GM19397 (cell line): Measurements from ENCODE around the gene FGA.
A peak's percentile ranks its signal among the peaks of the same experiment; 100 is the strongest.

Experiments used
- ATAC-seq: cut with Tn5 transposase; IDR thresholded peaks from one replicate; pipeline ENCODE4 v1.9.1; 2021; ENCODE audit warnings: mild to moderate bottlenecking, moderate library complexity; ENCODE audit not compliant: unreplicated experiment

Gene FGA

GRCh38 chr4:154590329-154591006, at the start of gene FGA:
Gene FGA, minus strand, starts transcription at chr4:154590742. Its CDS starts 55 bp downstream, at chr4:154590687.
- no peak for ATAC-seq

GRCh38 chr4:154634058-154634457, 43.5 kb upstream of the FGA start:
- no peak for ATAC-seq

GRCh38 chr4:154631828-154632227, 41.3 kb upstream of the FGA start:
- ATAC-seq, result no peak

GRCh38 chr4:154630324-154630723, 39.8 kb upstream of the FGA start:
- no peak for ATAC-seq

GRCh38 chr4:154626793-154627484, 36.4 kb upstream of the FGA start:
- ATAC-seq, result peak; percentile 98

- no peak for ATAC-seq
Measured at GRCh38 chr4:154625971-154626370, 35.4 kb upstream of the FGA start.

DNA sequence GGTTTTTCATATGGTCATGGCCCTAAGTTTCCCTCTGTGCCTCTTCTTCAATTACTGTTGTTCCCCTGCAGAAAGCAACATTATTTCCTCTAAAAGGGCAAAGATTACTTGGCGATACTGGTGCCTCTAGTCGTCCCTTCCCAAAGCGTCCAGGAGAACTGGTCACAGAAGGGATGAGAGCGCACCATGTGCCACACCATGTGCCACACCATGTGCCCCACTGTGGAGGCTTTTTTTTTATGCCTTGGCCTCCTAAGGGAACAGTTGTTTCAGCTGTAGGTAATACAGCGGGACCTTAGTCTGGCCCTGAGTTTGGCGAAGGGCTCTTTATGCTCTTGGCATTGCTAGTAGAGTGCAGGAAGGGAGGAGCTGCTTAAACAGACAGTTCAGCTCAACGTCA, 33.5 kb upstream of the FGA start:
- no peak for ATAC-seq

DNA sequence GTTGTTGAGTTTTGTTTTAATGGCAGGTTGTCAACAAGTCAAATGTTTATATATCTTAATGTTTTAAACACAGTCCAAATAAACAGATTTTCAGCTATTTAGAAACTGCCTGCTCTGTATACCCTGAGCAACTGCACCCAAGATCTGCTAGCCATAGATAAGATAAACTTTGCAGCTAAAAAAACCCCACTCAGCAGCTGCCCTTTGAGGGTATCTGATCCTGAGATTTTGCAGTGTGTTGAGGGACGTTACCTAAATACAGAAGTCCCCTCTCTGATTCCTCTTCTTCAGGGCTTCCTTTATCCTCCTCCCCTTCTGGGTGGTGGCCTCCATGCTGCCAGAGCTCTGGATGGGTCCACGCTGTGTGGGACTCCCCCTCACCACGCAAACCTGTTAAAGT, 32.9 kb upstream of the FGA start:
- no peak for ATAC-seq

DNA sequence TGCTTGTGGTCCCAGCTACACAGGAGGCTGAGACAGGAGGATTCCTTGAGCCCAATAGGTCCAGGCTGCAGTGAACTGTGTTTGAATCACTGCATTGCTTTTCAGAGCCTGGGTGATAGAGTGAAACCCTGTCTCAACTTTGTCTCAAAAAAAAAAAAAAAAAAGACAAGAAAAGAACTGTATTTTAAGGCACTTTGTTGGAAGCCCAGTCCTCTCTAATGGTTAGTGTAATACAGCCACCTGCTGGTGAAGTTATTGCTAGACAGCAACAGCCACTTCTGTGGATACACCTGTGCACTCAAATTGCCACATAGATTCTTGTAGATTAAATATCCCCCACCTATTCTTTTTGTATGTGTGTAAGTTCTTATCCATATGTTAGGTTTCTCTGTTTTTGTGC, 32.1 kb upstream of the FGA start:
- no peak for ATAC-seq

- no peak for ATAC-seq
Measured at GRCh38 chr4:154620111-154620510, 29.6 kb upstream of the FGA start.

GRCh38 chr4:154618708-154619315, 28.3 kb upstream of the FGA start:
- peak; percentile 63 for ATAC-seq

DNA sequence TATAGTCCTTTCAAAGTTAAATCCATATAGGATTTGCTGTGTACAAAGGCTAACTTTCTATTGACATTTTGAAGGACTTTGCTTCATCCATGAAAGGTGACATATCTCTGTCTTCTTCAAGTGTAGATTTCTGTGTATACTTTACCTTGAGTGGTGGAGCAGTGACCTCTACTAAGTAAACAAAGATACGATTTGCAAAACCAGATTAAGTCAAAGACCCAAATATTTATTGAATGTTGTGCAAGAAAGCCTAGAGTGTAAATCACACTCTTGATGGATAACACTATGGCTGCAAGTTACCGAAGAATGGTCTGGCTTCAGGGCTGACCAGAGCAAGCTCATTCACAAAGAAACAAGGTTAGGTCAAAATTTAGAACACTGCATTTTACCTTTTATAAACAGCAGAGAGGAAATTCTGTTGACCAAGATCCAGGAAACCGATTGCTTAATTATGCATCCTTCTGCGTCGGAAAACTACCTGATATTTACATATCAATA, 27.3 kb upstream of the FGA start:
- no peak for ATAC-seq

DNA sequence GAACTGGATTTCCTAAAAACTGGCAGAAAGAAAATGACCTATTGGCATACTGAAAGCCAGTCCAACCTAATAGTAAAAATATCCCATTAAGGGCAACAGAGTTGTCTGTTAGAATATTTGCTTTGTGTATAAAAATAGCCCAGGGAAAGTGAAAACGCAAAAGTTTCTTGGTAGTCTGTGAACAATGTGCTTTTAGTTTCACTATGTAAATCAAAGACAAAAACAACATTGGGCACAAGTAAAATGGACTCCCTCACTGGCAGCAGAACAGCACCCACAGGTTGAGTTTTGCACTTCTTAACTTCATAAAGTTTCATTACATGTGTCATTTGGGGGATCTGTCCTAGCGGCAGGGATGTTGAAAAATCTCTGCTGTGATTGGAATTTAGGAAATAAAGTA, 26.2 kb upstream of the FGA start:
- ATAC-seq, result peak; percentile 83

DNA sequence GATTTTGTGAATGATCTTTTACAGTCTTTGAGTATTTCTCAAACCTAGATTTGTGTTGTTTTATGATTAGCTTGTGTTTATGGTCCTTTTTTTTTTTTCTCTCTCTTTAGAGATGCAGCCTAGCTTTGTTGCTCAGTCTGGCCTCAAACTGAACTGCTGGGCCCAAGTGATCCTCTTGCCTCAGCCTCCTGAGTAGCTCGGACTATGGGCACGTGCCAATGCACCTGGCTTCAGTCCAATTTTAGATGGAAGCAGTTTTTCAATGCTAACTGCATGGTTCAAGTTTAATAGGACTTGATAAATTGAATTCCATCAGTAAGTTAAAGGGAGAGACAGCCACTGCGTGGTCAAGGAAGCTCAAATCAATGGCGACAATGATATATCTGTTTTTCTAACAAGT, 25.7 kb upstream of the FGA start:
- ATAC-seq, result no peak

DNA sequence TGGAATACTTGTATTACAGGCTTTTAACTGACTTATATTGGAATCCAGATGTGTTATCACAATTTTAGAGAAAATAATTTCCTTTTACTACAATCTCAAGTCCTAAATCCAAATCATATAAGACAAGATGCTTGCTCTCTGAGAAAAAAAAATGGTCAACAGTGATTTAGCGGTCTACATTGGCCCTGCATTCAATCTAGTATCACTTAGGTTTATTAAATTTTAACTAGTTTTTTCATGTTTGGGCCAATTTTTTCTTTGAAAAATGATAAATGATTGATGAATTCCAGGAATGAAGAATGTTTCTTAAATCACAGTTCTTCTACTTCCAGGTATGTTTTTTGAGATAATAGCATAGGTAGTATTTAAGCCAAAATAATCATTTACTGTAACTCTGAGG, 24.7 kb upstream of the FGA start:
- no peak for ATAC-seq

DNA sequence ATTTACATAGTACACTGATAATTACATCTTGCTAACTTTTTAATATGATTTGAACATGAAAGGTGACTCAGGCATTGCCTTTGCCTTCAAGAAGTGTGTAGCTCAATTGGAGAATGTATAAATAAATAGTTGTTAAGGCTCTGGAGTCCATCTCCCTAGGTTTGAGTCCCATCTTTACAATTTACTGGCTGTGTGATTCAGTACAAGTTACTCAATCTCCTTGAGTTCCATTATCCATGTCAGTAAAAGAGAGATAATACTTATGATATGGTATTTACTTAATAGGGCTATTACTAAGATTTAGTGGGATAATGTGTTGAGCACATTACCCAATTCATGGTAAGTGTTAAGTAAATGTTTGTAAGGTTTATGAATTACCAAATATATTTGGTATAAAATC, 23.8 kb upstream of the FGA start:
- no peak for ATAC-seq

DNA sequence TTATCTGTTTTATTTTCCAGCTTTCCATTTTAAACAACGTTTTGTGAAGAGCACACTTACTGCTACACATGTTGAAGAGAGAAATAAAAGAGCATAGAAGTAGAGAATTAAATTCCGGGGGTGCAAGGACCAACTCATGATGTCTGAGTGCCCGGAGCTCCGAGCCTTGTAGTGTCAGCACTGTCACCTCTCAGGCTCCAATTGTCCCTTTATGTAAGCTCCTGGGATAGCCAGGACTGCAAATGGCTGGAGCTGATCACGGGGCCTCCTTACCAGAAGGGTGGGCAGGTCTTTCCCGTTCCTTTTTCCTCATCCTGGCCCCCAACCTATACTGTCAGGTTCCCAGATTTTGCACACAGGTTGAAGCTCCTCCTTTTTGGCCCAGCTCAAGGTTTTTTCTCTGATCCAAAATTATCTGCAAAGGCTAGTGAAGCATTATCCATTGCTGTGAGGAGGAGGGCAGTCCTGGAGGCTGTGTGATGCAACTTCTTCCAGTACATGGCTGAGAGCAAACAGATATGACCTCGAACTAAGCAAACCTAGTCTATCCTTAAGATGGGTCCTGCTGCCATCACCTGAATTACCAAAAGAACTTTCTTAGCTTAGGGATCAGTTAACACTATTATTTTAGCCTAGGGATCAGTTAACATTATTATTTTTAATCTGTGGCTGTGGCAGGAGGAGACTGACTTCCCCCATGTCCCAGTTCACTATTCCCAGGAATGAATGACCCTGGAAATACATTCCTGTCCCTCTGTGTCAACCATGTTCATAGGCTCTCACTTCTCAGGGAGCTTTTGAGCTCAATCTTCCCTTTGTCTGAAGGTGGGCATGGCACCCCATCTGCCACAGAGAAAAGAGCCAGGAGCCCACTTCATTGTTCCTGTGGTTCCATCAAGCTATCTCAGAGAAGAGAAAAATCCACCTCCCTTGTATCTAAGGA, 22.2 kb upstream of the FGA start, which contains the start of gene FGG:
TSS of gene FGG (minus strand) at position 185 of the 943 bp plus-strand sequence. CDS start at position 138, 47 bp downstream.
- ATAC-seq, result no peak

- ATAC-seq, result no peak
Measured at GRCh38 chr4:154611833-154612232, 21.3 kb upstream of the FGA start.

- no peak for ATAC-seq
Measured at GRCh38 chr4:154610582-154610981, 20.0 kb upstream of the FGA start.

- ATAC-seq, result no peak
Measured at GRCh38 chr4:154609532-154609931, 19.0 kb upstream of the FGA start.
